ENCODE measurements around the gene MPDU1.

DNA sequence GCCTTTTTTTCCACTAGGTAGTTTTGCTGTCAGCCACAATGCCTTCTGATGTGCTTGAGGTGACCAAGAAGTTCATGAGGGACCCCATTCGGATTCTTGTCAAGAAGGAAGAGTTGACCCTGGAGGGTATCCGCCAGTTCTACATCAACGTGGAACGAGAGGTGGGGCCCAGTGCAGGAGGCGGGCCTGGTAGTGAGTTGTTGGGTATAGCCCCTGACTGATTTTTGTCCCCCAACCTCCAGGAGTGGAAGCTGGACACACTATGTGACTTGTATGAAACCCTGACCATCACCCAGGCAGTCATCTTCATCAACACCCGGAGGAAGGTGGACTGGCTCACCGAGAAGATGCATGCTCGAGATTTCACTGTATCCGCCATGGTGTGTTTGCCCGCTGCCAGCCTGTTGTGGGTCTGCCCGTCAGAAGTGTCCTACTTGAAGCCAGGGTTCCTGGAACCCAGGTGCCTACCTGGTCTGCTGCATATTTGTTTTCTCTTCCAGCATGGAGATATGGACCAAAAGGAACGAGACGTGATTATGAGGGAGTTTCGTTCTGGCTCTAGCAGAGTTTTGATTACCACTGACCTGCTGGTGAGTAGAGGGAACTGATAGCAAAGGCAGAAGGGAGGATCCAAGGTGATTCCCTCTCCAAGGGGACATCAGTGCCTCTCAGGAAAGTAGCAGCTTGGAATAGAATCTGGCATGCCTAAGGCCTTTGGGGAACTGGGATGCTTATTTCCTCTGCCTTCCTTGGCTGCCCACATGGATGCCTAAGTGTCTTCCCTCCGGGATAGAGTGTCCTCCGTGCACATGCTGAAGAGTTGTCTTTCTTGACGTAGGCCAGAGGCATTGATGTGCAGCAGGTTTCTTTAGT is 6.1 kb upstream of the MPDU1 start:
- TF ChIP-seq, protein P1, sequence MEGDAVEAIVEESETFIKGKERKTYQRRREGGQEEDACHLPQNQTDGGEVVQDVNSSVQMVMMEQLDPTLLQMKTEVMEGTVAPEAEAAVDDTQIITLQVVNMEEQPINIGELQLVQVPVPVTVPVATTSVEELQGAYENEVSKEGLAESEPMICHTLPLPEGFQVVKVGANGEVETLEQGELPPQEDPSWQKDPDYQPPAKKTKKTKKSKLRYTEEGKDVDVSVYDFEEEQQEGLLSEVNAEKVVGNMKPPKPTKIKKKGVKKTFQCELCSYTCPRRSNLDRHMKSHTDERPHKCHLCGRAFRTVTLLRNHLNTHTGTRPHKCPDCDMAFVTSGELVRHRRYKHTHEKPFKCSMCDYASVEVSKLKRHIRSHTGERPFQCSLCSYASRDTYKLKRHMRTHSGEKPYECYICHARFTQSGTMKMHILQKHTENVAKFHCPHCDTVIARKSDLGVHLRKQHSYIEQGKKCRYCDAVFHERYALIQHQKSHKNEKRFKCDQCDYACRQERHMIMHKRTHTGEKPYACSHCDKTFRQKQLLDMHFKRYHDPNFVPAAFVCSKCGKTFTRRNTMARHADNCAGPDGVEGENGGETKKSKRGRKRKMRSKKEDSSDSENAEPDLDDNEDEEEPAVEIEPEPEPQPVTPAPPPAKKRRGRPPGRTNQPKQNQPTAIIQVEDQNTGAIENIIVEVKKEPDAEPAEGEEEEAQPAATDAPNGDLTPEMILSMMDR (IDR thresholded peaks at IDR 0.05; ENCODE audit: low read depth, low read length, poor library complexity, severe bottlenecking) = no peak
- no peak for TF ChIP-seq EZH2phosphoT487 (IDR thresholded peaks at IDR 0.05; ENCODE audit: borderline replicate concordance, low read length)

Data from DOHH2 (cell line).